Measurements from ENCODE around the gene TSKU.
A peak's percentile ranks its signal among the peaks of the same experiment; 100 is the strongest.

Gene TSKU

DNA sequence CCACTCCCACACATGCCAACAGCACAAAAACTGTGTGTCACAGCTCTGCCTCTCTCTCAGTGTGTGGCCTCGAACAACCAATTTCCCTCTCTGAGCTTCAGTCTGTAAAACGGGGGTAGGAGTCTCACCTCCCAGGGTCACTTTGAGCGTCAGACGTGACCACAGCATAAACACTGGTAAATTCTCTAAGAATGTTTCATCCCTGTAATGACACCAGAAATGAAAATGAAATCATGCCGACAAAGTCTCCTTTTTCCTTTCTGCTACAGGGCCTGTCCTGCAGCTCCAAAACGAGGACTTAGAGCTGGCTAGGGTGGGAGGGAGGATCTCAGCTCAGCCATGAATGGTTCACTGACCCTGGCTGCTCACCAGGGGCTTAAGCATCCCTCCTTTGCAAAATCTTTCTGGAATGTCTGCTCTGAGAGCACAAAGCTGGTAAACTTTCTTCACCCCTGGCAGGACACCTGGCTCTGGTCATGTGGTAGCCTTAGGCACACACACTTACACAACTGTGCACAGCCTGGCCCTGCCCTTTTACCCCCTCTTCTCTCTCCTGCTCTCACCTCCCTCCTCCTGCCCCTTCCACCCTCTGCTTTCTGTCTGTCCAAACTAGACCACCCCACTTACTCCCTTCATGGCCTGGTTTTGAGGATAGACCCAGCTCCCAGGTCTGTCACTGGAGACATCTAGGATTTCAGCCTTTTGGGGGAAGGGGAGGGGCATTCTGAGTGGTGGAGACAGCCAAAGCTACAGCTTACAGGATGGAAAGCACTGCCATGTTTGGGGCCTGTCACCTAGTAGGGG, 12.3 kb upstream of the TSKU start:
- Mint-ChIP-seq H3K4me3 (no peak overlapping the region), H3K27ac (no peak overlapping the region), H3K4me1 (ENCODE audit: low read depth) (peaks cover 30% of the 10 kb centered on the region), H3K27me3 (peaks cover 59% of the 10 kb centered on the region), H3K9me3 (no peaks in the 10 kb centered on the region), H3K36me3 (ENCODE audit: low read depth) (no peaks in the 10 kb centered on the region)
- intact Hi-C loops (cut with micrococcal nuclease), result no loop called here

DNA sequence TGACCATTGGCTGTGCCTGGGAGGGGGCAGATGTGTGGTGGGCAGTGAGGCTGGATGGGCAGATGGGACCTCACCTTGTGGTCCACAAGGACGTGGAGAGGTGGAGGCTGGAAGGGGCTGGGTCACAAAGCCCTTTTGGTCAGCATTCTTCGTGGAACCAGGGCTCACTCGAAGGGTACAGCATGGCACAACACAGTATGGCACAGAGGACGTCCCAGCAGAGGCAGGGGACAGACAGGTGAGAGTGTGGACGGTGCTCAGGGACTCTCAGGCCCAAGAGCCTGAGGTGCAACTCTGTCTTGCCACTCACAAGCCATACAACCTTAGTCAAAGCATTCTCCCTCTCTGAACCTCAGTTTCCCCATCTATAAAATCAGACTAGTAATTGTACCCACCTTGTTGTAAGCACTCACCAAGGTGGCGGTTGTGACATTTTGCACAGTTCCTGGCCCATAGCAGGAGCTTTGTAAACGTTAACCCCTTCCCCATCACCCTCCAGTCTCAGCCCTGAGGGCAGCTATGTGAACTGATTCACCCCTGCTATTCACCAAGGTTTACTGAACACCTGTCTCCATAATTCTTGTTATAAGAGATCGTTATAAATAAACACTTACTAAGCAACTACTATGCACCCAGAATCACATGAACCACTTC, 11.6 kb upstream of the TSKU start:
- intact Hi-C loops (cut with micrococcal nuclease), result no loop called here
- H3K36me3 Mint-ChIP-seq (ENCODE audit: low read depth), result no peaks in the 10 kb centered on the region
- H3K27ac Mint-ChIP-seq, result no peak overlapping the region
- H3K4me3 Mint-ChIP-seq, result no peak overlapping the region
- H3K27me3 Mint-ChIP-seq, result peaks cover 53% of the 10 kb centered on the region
- H3K4me1 Mint-ChIP-seq (ENCODE audit: low read depth), result peaks cover 30% of the 10 kb centered on the region
- peaks cover 6% of the 10 kb centered on the region for H3K9me3 Mint-ChIP-seq

DNA sequence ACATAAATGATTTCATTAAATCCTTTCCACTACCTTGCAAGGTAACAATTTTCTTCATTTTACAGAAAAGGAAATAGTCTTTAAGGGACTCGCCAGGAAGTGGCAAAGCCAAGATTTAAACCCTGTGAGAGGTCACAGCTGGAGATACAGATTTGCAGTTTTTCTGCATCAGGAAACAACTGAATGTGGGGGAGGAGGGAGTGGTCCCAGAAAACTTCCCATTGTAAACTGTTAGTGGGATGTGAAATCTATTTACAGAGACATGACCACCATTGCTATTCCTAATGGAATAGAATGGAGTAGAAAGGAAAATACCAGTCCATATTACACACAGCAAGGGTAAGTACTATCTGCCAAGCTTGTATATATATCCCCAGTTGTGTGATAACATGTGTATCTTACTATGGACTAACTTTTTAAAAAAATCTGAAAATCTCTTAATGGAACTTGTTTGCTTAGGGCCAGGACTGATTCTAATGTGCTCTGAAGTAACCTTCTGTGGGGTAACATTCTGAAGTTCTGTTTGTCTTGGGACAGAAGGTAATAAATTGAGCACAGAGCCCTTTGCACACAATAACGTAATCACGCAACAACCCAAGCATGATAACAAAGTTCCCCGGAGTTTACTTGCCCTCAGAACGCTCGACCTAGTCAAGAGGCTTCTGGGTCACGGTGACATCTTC, 10.9 kb upstream of the TSKU start:
- Mint-ChIP-seq H3K4me3 (no peak overlapping the region), H3K9me3 (peaks cover 13% of the 10 kb centered on the region), H3K36me3 (ENCODE audit: low read depth) (peaks cover 6% of the 10 kb centered on the region), H3K27me3 (peaks cover 52% of the 10 kb centered on the region), H3K4me1 (ENCODE audit: low read depth) (peaks cover 25% of the 10 kb centered on the region), H3K27ac (no peak overlapping the region)
- intact Hi-C loops (cut with micrococcal nuclease), result no loop called here

DNA sequence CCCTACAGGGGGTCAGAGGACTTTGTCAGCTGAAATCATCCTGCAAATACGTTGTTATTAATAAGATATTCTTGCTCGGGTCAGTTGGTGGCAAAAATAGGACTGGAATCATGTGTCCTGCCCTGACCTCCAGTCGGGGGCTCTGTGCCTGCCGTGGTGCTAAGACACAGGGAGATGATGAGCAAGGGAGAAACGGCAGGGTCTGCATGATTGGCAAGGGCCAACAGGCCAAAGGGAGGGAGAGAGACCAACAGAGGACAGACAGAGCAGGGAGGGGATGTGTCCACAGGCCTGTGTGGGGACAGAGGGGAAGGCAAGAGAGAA, 10.4 kb upstream of the TSKU start:
- peaks cover 18% of the 10 kb centered on the region for H3K9me3 Mint-ChIP-seq
- intact Hi-C loops (cut with micrococcal nuclease), result no loop called here
- H3K4me3 Mint-ChIP-seq, result no peak overlapping the region
- peaks cover 55% of the 10 kb centered on the region for H3K27me3 Mint-ChIP-seq
- no peak overlapping the region for H3K27ac Mint-ChIP-seq
- H3K36me3 Mint-ChIP-seq (ENCODE audit: low read depth), result peaks cover 6% of the 10 kb centered on the region
- peaks cover 20% of the 10 kb centered on the region for H3K4me1 Mint-ChIP-seq (ENCODE audit: low read depth)

DNA sequence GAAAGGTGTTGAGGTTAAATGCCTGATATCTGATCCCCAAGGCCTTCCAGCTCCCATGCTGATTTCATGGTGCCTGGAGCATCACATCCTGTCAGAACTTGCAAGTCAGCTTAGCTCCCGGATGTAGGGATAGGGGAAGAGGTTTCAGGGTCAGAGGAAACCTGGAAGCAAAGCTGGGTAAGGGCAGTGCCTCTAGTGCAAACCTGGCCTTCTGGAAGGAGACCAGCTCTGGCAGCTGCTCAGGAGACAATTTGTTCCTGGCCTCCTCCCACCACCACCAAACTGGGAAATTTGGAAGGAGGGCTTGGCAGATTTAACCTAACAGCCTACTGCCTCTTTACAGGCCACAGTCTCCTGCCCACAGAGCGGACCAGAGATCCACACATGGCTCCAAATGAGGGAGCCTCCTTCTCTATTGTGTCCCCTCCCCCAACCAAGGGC, 9.2 kb upstream of the TSKU start:
- intact Hi-C loops (cut with micrococcal nuclease), result no loop called here
- H3K27me3 Mint-ChIP-seq, result peaks cover 62% of the 10 kb centered on the region
- H3K9me3 Mint-ChIP-seq, result peaks cover 18% of the 10 kb centered on the region
- no peak overlapping the region for H3K27ac Mint-ChIP-seq
- H3K4me1 Mint-ChIP-seq (ENCODE audit: low read depth), result peaks cover 8% of the 10 kb centered on the region
- H3K4me3 Mint-ChIP-seq, result no peak overlapping the region
- peaks cover 6% of the 10 kb centered on the region for H3K36me3 Mint-ChIP-seq (ENCODE audit: low read depth)

DNA sequence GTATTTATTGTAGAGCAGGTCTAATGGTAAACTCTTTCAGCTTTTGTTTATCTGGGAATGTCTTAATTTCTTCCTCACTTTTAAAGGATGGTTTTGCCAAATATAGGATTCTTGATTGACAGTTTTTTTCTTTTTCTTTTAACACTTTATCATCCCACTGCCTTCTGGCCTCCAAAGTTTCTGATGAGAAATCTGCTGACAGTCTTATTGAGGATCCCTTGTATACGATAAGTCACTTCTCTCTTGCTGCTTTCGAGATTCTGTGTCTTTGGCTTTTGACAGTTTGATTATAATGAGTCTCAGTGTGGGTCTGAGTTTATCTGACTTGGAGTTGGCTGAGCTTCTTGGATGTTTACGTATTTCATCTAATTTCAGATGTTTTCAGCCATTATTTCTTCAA, 6.7 kb upstream of the TSKU start:
- Mint-ChIP-seq H3K9me3 (peaks cover 18% of the 10 kb centered on the region), H3K27ac (no peak overlapping the region), H3K27me3 (peaks cover 67% of the 10 kb centered on the region), H3K4me1 (ENCODE audit: low read depth) (peaks cover 7% of the 10 kb centered on the region), H3K36me3 (ENCODE audit: low read depth) (peaks cover 6% of the 10 kb centered on the region), H3K4me3 (no peak overlapping the region)
- intact Hi-C loops (cut with micrococcal nuclease), result no loop called here

DNA sequence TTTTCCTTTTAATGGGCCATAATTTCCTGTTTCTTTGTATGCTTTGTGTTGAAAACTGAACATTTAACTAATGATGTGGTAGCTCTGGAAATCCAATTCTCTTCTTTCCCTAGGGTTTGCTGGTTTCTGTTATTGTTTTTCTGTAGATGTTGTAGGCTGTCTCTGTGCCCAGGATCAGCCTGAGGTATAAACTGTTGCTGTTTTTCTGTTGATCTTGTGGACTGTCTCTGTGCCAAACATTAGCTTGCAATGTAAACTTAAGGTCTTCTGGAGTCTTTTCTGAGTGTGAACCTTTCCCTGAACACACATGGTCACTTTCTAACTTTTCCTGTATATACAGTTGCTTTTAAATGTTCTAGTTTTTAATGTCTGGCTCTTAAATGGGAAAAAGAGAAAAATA, 5.9 kb upstream of the TSKU start:
- no peak overlapping the region for H3K27ac Mint-ChIP-seq
- peaks cover 18% of the 10 kb centered on the region for H3K9me3 Mint-ChIP-seq
- intact Hi-C loops (cut with micrococcal nuclease), result no loop called here
- no peaks in the 10 kb centered on the region for H3K4me1 Mint-ChIP-seq (ENCODE audit: low read depth)
- H3K36me3 Mint-ChIP-seq (ENCODE audit: low read depth), result peaks cover 6% of the 10 kb centered on the region
- no peak overlapping the region for H3K4me3 Mint-ChIP-seq
- H3K27me3 Mint-ChIP-seq, result peaks cover 69% of the 10 kb centered on the region

DNA sequence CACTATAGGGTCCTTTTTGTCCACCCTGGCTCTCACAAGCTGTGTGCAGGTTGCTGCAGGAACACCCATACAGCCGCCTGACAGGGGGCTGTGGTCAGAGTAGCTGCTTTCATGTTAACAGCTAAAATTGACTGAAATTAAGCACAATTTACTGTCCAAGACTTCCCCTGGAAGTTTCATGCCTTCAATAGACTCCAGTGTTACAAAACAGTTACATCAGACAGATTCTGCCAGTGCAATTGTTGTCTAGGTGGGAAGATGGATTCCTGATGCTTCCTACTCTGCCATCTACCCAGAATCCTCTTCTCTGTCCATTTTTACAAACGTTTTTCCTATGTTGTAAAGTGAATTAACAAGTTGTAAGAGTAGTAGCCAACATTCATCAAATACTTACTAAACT, 5.3 kb upstream of the TSKU start:
- H3K4me1 Mint-ChIP-seq (ENCODE audit: low read depth), result peaks cover 5% of the 10 kb centered on the region
- peaks cover 6% of the 10 kb centered on the region for H3K36me3 Mint-ChIP-seq (ENCODE audit: low read depth)
- no peak overlapping the region for H3K27ac Mint-ChIP-seq
- peaks cover 71% of the 10 kb centered on the region for H3K27me3 Mint-ChIP-seq
- intact Hi-C loops (cut with micrococcal nuclease), result no loop called here
- peaks cover 18% of the 10 kb centered on the region for H3K9me3 Mint-ChIP-seq
- H3K4me3 Mint-ChIP-seq, result no peak overlapping the region

DNA sequence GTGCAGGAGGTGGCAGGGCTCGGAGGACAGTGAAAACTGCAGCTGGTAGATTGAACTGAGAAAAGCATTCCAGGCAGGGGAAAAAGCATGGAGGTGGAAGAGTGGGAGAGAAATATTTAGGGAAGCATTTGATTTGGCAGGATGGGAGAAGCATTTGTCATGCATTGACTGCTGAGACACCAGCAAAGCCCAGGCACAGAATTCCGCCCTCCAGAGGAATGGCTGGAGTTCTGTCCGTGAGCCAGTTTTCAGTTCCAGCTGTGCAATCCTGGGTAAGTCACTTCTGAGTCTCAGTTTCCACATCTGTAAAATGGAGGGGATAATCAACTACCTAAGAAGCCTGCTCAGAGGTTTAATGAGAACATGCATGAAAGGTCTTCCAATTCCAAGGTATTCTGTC, 4.3 kb upstream of the TSKU start:
- Mint-ChIP-seq H3K27ac (no peak overlapping the region), H3K9me3 (peaks cover 18% of the 10 kb centered on the region), H3K27me3 (peaks cover 71% of the 10 kb centered on the region), H3K4me1 (ENCODE audit: low read depth) (peaks cover 8% of the 10 kb centered on the region), H3K36me3 (ENCODE audit: low read depth) (peaks cover 6% of the 10 kb centered on the region), H3K4me3 (no peak overlapping the region)
- intact Hi-C loops (cut with micrococcal nuclease), result no loop called here

DNA sequence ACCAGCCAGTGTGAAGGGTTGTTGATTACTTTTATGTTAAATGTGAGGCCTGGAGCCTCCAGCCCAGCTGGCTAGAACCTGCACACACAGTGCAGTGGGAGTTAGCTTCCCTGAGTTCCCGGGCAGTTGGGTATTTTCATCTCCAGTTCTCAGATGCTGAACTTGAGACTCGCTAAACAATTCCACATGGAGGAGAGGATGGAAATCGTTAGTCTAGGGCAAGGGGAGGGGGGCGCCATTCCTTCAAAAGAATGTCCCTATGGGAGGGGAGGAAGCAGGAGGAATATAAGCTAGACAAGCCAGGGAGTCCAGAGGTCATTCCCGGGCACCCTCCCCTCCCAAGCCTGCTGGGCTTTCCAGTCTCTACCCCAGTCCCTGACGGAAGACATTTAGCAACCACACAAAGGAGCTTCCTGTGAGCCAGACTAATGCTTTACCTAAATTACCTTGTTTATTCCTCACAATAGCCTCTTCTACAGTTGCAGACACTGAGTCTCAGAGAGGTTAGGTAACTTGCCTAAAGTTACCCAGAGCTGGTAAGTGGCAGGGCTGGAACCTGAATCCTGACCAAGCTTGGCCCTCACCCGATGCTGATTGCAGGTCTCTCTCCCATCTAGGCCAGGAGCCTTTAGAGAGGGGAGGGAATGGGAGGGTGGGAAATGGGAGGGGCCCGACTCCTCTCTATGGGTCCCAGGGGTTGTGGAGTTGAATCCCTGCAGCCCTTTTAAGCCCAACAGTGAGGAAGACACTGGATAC, 1.9 kb upstream of the TSKU start:
- peaks cover 6% of the 10 kb centered on the region for H3K36me3 Mint-ChIP-seq (ENCODE audit: low read depth)
- no peak overlapping the region for H3K4me3 Mint-ChIP-seq
- peaks cover 15% of the 10 kb centered on the region for H3K9me3 Mint-ChIP-seq
- H3K27ac Mint-ChIP-seq, result no peak overlapping the region
- H3K4me1 Mint-ChIP-seq (ENCODE audit: low read depth), result peaks cover 8% of the 10 kb centered on the region
- peaks cover 82% of the 10 kb centered on the region for H3K27me3 Mint-ChIP-seq
- intact Hi-C loops (cut with micrococcal nuclease), result loop anchor here (5.0 kb wide), 1 partner anchor 39 kb away; no protein-coding TSS in a partner anchor

DNA sequence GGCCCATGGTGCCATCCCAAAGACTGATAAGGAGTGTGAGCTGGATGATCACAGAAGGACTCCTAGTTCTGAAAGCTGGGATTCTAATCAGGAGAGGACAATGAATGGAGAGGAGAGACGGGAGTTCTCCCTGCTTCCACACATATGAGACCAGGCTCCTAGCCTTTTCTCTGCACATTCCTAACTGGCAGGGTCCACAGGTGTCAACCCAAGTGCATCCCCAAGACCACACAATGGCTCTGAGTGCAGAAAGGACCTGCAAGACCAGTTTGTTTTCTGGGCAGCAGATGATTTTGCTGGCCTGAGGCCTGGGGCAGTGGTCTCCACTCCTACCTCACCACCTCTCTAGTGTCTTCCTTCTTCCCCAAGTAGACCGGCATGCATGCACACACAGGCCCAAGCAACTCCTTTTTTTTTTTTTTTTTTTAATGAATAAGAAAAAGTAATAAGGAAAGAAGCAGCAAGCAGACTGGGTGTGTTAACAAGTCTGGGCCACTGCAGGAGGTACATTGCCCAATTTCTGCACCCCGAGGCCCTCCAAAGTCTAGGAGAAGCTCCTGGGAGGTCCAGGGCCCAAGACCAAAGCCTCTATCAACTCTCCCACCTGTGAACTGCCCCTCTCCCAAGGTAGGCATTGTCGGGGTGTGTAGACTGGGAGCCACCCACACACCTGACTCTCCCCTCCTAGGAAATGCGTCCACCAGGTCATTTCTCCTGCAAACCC, 1.2 kb upstream of the TSKU start:
- peaks cover 3% of the 10 kb centered on the region for H3K36me3 Mint-ChIP-seq (ENCODE audit: low read depth)
- intact Hi-C loops (cut with micrococcal nuclease), result loop anchor here (5.0 kb wide), 1 partner anchor 40 kb away; no protein-coding TSS in a partner anchor
- peak overlapping the region; percentile 74 for H3K27ac Mint-ChIP-seq
- peaks cover 8% of the 10 kb centered on the region for H3K4me1 Mint-ChIP-seq (ENCODE audit: low read depth)
- peaks cover 85% of the 10 kb centered on the region for H3K27me3 Mint-ChIP-seq
- peaks cover 7% of the 10 kb centered on the region for H3K9me3 Mint-ChIP-seq
- no peak overlapping the region for H3K4me3 Mint-ChIP-seq

DNA sequence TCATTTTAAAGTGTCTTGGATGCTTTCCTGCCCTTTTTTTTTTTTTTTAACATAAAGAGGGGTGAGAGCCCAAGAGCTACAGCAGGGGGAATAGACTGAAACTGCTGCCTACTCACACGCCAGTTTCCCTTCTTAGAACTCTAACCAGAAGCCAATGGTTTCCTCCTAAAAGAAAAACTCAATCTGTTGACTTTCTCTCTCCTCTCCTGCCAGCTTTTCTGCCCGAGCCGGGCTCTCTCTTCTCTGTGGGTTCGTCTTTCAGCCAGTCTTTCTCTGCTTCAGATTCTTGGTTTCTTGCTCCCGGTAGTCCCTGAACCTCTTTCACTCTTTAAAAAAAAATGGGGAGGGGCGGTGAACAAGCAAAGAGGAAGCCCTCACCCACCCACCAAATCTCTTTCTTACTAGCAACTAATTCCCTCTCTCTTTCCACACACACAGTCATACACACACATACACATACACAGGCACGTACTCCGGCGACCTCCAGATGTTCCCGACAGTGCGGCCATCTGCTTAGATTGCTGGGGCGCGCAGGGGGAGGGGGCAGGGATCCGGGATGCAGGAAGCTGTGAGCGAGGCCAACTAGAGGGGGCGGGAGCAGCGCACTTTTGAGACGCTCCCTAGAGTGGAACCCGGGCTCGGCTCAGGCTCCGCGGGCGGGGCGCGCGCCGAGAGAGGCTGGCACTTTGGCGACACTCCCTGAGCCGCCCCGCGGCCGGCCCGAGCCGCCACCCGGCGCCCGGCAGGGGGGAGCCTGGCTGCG, 444 bp upstream of the TSKU start:
- Mint-ChIP-seq H3K36me3 (ENCODE audit: low read depth) (no peaks in the 10 kb centered on the region), H3K27me3 (peaks cover 85% of the 10 kb centered on the region), H3K27ac (peak overlapping the region; percentile 74), H3K4me1 (ENCODE audit: low read depth) (peaks cover 8% of the 10 kb centered on the region), H3K4me3 (peak overlapping the region; percentile 74), H3K9me3 (peaks cover under 1% of the 10 kb centered on the region)
- intact Hi-C loops (cut with micrococcal nuclease), result loop anchor here (5.0 kb wide), 1 partner anchor 40 kb away; no protein-coding TSS in a partner anchor
